HG03439 (cell line): ENCODE data around the gene PSMB10.
A peak's percentile ranks its signal among the peaks of the same experiment; 100 is the strongest.

ENCODE experiments used
- ATAC-seq: cut with Tn5 transposase; IDR thresholded peaks from one replicate; pipeline ENCODE4 v1.9.1; 2021; ENCODE audit warnings: mild to moderate bottlenecking, moderate library complexity; ENCODE audit not compliant: unreplicated experiment

The PSMB10 gene

DNA sequence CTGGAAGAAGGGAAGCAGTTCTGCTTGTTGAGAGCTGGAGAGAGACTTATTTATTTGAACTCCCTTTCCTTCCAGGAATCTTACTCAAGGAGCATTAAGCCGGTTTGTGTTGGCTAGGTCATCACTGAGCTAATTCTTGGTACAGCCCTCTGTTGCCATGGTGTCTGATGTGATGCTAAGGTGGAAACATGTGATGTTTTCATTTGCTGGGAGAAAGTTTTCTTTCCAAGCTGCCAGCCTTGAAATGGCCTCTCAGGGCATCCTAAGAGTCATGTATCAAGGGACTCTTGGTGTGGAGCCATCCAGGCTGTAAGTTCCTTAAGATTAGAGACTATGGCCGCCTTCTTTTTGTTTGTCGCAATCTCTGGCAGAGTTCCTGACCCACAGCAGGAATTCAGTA is 39.4 kb downstream of the PSMB10 start:
- ATAC-seq, result no peak

DNA sequence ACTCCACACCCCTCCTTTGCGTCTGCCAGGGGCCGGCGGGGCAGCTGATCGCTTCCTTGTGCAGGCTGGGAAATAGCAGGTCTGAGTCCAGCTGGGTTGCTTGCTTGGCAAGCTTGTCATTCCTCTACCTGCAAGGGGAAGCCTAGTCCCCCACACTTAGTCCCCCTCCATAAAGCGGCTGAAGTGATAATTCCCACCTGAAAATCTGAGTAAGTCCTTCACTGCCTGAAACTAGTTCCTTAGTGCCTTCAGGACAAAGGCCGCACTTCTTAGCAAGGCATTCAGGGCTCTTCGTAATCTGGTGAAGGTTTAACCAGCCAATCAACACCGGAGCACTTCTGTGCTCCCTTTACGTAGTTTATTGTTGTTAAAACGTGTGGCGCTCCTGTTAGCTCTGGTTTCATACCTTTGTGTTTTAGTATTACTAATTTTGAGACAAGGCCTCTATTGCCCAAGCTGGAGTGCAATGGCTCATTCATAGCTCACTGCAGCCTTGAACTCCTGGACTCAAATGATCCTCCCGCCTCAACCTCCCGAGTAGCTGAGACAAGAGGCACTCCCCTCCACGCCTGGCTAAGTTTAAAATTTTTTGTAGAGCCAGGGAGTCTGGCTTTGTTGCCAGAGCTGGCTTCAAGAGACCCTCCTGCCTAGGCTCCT is 42.8 kb downstream of the PSMB10 start:
- peak; percentile 12 for ATAC-seq

DNA sequence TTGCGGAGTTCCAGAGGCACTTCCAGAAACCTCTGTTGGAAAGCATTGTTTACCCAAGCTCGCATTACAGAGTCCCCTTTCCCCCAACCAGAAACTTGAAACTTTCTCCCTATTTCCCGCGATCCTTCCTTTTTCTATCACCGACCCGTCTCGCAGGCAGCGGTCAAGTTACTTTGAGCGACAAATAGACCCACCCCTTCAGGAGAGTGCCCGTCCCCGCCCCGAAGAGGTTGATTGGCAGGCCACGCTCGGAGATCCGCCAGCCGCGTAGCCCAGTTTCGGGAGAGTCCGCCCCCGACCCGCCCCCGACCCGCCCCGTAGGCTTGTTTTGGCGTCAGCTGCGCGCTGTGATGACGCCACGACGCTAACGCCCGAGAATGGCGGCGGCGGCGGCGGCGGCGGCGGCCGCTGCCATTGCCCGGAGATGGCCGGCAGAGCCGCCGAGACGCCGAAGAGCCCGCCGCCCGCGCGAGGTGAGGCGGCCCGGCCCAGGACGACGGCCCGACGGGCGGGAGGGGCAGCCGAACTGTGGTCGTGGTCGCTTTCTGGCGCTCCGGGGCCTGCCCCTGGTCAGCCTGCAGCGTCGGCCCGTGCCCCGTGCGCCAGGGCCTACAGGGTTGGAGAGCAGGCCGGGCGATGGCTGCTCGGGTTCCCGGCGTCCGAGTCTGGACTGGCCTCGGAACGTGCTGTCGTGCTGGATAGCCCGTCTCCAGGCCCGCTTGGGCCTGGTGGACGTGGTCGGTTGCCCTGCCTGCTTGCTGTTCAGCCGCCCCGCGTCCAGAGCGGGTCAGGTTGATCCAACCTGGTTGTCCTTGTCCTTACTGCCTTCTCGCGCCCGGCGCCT is 43.5 kb downstream of the PSMB10 start, which contains the start of gene PSKH1:
PSKH1 (plus strand) TSS at position 356 of the 844 bp plus-strand sequence. CDS start 15,496 bp downstream, outside the sequence.
- peak; percentile 83 for ATAC-seq

DNA sequence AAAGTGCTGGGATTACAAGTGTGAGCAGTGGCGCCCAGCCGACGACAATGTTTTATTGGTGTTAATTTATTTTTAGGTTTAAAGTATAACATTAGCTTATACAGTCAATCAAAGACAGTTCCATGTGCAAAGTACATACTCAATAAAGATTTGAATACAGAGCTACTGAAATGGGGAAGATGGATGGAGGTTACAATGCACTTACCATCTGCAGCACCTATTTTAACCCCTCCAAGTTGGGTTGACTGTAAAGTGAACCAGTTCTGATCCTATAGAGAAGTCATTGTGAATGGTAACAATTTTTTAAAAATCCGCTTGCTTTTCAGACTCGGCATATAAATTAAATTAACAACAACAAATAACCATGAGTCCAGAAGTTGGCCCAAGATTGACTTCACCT is 44.3 kb downstream of the PSMB10 start:
- no peak for ATAC-seq

DNA sequence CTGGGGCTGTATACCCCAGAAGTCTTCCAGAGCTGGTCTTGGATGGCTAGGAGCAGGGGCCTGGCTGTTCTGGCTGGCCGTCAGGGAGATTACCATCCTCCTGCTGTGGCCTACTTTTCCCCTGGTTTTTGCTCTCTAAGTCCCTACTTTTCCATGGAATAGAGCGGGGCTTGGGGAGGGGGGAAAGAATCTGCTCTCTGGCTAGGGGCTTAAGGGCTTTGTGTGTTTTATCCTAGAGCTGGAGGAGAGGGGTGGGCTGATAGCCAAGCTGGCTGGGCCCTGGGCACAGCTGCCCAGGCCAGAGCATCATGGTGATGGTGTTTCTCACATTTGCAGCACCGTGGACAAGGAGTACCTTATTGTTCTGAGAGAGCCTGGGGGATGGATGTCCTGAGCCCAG is 48.3 kb downstream of the PSMB10 start:
- ATAC-seq, result no peak

DNA sequence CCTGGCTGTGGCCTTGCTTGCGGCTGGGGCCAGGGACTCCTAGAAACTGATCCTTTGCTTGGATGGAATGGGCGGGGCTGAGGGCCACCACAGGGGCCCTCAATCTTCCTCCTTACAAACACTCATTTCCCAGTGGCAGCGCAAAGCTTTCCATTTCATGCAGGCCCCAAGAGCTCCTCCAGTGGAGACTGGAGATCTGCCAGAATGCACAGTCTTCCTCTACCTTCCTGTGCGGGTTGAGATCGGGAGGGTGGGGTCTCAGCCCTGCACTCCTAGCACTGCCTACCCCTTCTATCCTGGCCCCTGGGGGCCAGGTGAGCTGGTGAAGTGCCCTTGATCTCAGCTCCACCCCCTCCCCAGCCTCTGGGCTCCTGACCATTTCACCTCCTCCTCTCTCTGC is 50.3 kb downstream of the PSMB10 start:
- ATAC-seq, result no peak

DNA sequence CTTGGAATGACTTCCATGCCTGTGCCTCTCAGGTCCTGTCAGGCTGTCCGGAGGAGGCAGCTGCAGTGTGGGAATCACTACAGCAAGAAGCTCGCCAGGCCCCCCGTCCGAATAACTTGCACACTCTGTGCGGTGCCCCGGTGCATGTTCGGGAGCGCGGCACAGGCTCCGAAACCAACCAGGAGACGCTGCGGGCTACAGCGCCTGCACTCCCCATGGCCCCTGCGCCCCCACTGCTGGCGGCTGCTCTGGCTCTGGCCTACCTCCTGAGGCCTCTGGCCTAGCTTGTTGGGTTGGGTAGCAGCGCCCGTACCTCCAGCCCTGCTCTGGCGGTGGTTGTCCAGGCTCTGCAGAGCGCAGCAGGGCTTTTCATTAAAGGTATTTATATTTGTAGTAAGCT is 50.7 kb downstream of the PSMB10 start:
- ATAC-seq, result no peak

DNA sequence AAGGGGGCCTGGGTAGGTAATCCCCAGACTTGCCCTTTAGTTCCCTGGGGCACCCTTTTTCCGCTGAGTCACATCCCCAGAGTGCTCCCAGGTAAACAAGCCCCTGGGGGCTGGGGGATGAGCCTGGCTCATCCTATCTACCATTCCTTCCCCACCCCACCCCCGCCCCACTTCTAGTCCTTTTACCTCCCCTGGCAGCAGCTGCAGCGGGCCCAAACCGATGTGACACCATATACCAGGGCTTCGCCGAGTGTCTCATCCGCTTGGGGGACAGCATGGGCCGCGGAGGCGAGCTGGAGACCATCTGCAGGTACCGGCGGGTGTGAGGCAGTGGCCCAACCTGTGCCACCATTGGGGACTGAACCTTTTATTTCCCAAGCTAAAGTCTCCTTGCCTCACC is 51.1 kb downstream of the PSMB10 start:
- no peak for ATAC-seq

DNA sequence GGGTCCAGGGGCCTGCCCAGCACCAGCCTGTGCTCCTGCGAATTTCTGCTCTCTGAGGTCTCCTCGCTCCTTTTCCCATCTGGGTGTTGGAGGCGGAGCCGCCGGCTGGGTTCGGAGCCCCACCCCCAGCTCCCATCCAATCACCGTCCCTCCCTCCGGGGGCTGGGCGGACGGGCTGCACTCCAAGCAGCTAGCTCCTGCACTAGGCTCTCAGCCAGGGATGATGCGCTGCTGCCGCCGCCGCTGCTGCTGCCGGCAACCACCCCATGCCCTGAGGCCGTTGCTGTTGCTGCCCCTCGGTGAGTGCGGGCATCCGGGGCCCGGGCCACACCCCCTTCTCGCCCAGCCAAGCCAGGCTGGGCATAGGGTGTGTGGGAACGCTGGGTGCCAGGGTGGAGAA is 52.0 kb downstream of the PSMB10 start, which contains the start of gene NRN1L:
NRN1L (plus strand) TSS at position 202 of the 400 bp plus-strand sequence; CDS start at position 221, 19 bp downstream.
- no peak for ATAC-seq
